Measurements from ENCODE around the gene APBB2.

DNA sequence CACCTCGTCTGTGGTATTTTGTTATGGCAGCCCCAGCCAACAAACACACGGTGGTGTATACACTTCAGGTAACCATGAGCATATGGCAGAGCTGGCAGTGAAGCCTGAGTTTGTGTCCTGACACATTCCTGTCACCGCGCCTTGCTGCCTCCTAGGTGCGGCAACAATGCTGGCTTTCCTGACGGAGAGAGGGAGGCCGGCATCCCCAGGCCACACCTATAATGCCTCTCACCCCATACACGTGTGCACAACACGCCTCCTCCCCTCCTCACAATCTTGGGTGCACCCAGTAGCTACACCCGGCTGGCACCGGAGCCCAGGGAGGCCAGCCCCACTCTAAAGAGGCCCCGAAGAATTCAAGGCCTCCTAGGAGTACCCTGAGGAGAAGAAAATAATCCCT is 306.0 kb downstream of the APBB2 start:
- TF ChIP-seq SUZ12 (IDR thresholded peaks at IDR 0.05; ENCODE audit: extremely low read depth, insufficient read depth, insufficient read length), result no peak
- TF ChIP-seq YY1 (IDR thresholded peaks at IDR 0.05; ENCODE audit: insufficient read depth, insufficient read length), result no peak
